A673 (cell line): ENCODE data around the gene GRIK5. TPM values are rescaled to one million over a fixed set of nuclear protein-coding genes. Genes with fewer than 3 reads are reported as not detected.

Source experiments
- BruUV-seq: library from RNA; stranded (reverse); fragments of 400-500 nt; replicated peaks from 2 replicates; lab custom pipeline; 2021; lab: Mats Ljungman, UMichigan
- CTCF ChIA-PET: fragments of 300-600 bp; sonication (Branson Sonifier 250); formaldehyde crosslinking; loops from one replicate; lab custom pipeline; 2022; ENCODE audit warnings: antibody characterized with exemption; lab: Charles Lee
- POLR2A ChIA-PET: fragments of 300-600 bp; sonication (Branson Sonifier 250); formaldehyde crosslinking; loops from one replicate; lab custom pipeline; 2022; ENCODE audit warnings: antibody characterized with exemption; ENCODE audit not compliant: low non-redundant PET; lab: Charles Lee
- DNase-seq: peaks from one replicate; pipeline ENCODE4 v3.0.0-alpha.2; 2015; ENCODE audit warnings: low spot score
- H3K27ac ChIP-seq: fragments of 200-600 bp; sonication (generic); 2 replicates; pipeline ENCODE4 v1.5.1; 2016; ENCODE audit warnings: mixed run types, low read depth, mild to moderate bottlenecking, mixed read lengths, antibody characterized with exemption, low read length; ENCODE audit not compliant: poor library complexity, severe bottlenecking
- H3K27me3 ChIP-seq: fragments of 200-600 bp; sonication (generic); replicated peaks from 2 replicates; pipeline ENCODE4 v1.6.1; 2017; ENCODE audit warnings: mixed run types, low read depth, mild to moderate bottlenecking, mixed read lengths, antibody characterized with exemption, low read length; ENCODE audit not compliant: insufficient read depth, poor library complexity
- H3K36me3 ChIP-seq: fragments of 200-600 bp; sonication (generic); 2 replicates; pipeline ENCODE4 v1.6.1; 2016; ENCODE audit warnings: mixed run types, mild to moderate bottlenecking, mixed read lengths, antibody characterized with exemption, low read length; ENCODE audit not compliant: insufficient read depth, poor library complexity, severe bottlenecking
- H3K4me1 ChIP-seq: fragments of 200-600 bp; sonication (generic); 2 replicates; pipeline ENCODE4 v1.6.1; 2017; ENCODE audit warnings: mixed run types, mild to moderate bottlenecking, mixed read lengths, antibody characterized with exemption, low read length; ENCODE audit not compliant: insufficient read depth, poor library complexity, severe bottlenecking
- H3K4me3 ChIP-seq: fragments of 200-600 bp; sonication (generic); 2 replicates; pipeline ENCODE4 v1.5.1; 2016; ENCODE audit warnings: low read depth, mixed run types, mild to moderate bottlenecking, mixed read lengths, low read length; ENCODE audit not compliant: poor library complexity, severe bottlenecking
- H3K9me3 ChIP-seq: fragments of 200-600 bp; sonication (generic); 2 replicates; pipeline ENCODE4 v1.6.1; 2016; ENCODE audit warnings: mixed run types, low read depth, mild to moderate bottlenecking, mixed read lengths, antibody characterized with exemption, low read length; ENCODE audit not compliant: poor library complexity, severe bottlenecking
- EZH2 ChIP-seq: fragments of 200-600 bp; sonication (generic); IDR thresholded peaks from 2 replicates; pipeline ENCODE4 v1.6.1; 2017; ENCODE audit warnings: borderline replicate concordance, low read depth, mild to moderate bottlenecking, mixed read lengths, antibody characterized with exemption, low read length; ENCODE audit not compliant: poor library complexity, severe bottlenecking
- intact Hi-C: fragments of 100-400 bp; cut with micrococcal nuclease; formaldehyde crosslinking; loops from one replicate; pipeline ENCODE4 v1.10.0; 2022; ENCODE audit not compliant: unreplicated experiment
- total RNA-seq: library from RNA; stranded (reverse); gene quantifications from 2 replicates; pipeline ENCODE4 v1.2.3, GENCODE V29; 2021
- TF ChIP-seq, protein P1 (sequence below): fragments of 300-800, 200-600 bp; sonication (generic); conservative IDR thresholded peaks from 2 replicates; pipeline ENCODE4 v1.5.1; 2017; ENCODE audit warnings: low read depth, mild to moderate bottlenecking, antibody characterized with exemption, low read length, moderate library complexity, mixed read lengths

Gene GRIK5
- total RNA-seq, 1 experiment from 2014 or later: 24.0 TPM

DNA sequence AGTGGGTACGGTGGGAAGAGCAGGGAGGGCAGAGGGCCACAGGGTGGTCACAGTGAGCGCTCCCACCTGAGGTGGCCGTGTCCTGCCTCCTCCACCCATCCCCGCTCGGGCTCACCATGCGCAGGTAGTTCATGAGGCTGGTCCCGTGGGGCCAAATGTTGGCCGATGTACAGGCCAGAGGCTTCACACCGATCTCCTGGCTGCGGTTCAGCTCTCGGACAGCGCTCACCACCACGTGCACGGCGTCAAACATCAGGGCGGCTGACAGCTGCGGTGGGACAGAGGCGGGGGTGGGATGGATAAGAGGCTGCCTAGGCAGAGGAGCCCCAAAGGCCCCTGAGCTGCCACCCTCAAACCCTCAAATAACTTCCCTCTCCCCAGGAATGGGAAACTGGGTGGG, 15.8 kb downstream of the GRIK5 start:
- Histone ChIP-seq H3K9me3 (no peaks in the 10 kb centered on the region), H3K4me3 (no peak overlapping the region), H3K27me3 (no peaks in the 10 kb centered on the region), H3K27ac (no peak overlapping the region), H3K4me1 (no peaks in the 10 kb centered on the region), H3K36me3 (peaks cover 13% of the 10 kb centered on the region)
- DNase-seq: no peak
- TF ChIP-seq EZH2: no peak
- TF ChIP-seq, protein P1, sequence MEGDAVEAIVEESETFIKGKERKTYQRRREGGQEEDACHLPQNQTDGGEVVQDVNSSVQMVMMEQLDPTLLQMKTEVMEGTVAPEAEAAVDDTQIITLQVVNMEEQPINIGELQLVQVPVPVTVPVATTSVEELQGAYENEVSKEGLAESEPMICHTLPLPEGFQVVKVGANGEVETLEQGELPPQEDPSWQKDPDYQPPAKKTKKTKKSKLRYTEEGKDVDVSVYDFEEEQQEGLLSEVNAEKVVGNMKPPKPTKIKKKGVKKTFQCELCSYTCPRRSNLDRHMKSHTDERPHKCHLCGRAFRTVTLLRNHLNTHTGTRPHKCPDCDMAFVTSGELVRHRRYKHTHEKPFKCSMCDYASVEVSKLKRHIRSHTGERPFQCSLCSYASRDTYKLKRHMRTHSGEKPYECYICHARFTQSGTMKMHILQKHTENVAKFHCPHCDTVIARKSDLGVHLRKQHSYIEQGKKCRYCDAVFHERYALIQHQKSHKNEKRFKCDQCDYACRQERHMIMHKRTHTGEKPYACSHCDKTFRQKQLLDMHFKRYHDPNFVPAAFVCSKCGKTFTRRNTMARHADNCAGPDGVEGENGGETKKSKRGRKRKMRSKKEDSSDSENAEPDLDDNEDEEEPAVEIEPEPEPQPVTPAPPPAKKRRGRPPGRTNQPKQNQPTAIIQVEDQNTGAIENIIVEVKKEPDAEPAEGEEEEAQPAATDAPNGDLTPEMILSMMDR: no peak
- CTCF ChIA-PET: no interaction called here
- intact Hi-C loops: no loop called here
- no TSS peak for BruUV-seq
- POLR2A ChIA-PET: no interaction called here

DNA sequence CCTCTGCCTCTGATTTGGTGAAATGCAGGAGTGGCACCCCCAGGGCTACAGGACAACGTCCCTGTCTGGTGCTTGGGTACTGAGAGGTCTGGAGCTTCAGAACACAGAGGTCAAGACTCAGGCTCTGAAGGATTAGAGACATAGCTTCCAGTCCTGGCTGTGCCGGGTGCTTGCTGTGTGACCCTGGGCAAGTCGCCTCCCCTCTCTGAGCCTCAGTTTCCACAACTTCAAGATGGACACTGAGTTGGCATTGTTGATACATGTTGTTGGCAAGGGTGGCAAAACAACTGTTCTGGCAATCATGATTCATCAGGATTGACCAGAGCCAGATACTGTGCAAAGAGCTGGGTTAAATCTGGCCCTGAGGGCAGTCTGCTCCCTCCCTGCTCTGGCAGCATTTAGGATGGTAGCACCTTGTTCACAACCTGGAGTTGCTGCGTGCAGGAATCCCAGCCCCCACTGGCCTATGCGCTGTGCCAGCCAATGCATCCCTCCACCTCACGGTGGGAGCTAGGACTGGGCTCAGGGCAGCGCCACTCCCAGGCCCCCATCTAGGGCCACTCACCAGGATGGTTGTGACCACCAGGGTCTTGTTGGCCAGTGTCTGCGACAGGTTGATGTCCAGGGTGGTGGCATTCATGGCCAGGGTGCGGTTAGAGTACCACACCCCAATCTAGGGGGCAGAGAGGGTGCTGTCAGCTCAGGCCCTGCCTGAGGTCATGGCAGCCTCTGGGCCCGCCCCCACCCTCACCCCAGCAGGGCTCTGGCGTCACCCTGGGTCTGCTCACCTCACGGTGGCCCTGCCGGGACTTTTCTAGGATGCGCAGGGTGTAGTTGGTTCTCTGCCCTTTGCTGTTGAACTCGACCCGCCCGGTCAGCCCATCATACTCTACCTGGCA, 16.7 kb downstream of the GRIK5 start:
- BruUV-seq: no TSS peak
- TF ChIP-seq EZH2: no peak
- TF ChIP-seq, protein P1: no peak
- no peak for DNase-seq
- intact Hi-C loops: no loop called here
- Histone ChIP-seq H3K27ac (no peak overlapping the region), H3K27me3 (no peaks in the 10 kb centered on the region), H3K36me3 (peaks cover 13% of the 10 kb centered on the region), H3K4me3 (no peak overlapping the region), H3K4me1 (no peaks in the 10 kb centered on the region), H3K9me3 (no peaks in the 10 kb centered on the region)
- ChIA-PET CTCF (no interaction called here), POLR2A (no interaction called here)

DNA sequence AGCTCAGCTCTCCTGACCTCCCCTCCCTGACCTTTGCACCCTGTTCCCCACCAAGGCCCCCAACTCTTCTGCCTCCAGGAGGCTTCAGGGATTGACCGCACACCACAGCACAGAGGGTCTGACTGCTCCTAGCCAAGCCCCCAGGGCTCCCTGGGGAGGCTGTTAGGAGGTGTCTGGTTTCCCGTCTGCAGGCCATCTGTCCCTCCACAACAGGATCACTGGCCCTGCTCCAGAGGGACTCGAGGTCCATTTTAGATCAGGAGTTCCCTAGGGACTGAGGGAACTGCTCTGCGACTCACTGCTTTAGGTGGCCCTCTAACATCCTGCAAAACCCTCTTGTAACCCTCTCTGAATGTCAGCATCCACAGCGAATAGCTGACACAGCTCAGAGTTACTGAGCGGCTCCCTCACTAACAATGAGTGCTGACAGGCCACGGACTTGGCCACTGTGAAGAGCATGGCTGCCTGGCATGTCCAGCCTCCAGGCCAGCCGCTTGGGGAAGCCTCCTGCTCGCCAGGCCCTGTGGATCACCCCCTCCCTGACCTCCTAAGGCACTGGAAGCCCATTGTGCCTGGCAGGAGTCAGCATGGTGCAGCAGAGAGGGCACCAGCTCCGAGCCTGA, 17.7 kb downstream of the GRIK5 start:
- TF ChIP-seq, protein P1: no peak
- TF ChIP-seq EZH2: no peak
- H3K36me3 ChIP-seq: peaks cover 10% of the 10 kb centered on the region
- H3K4me1 ChIP-seq: no peaks in the 10 kb centered on the region
- POLR2A ChIA-PET: no interaction called here
- H3K27ac ChIP-seq: no peak overlapping the region
- no peaks in the 10 kb centered on the region for H3K27me3 ChIP-seq
- intact Hi-C loops: no loop called here
- CTCF ChIA-PET: no interaction called here
- no peak overlapping the region for H3K4me3 ChIP-seq
- H3K9me3 ChIP-seq: no peaks in the 10 kb centered on the region
- BruUV-seq: no TSS peak
- peak; percentile 19 for DNase-seq
